DMS114 treated with DMSO at 0.1 percent for 48 hours (cell line): ENCODE measurements around the gene KIRREL2.
A peak's percentile ranks its signal among the peaks of the same experiment; 100 is the strongest.
"Not testable (repeated sequence)": the region's sequence is repeated elsewhere in the genome, so short reads cannot be mapped to it uniquely, and the experiment has no call there.

ENCODE experiments used
- DNase-seq: peaks from one replicate; lab custom pipeline; 2025; ENCODE audit not compliant: unreplicated experiment; lab: John Stamatoyannopoulos, UW

Gene KIRREL2

GRCh38 chr19:35856546-35857149 lies at the start of gene KIRREL2:
Gene KIRREL2, plus strand, starts transcription at chr19:35856911. Its CDS starts 209 bp downstream, at chr19:35857120.
- DNase-seq: peak; percentile 49

GRCh38 chr19:35807633-35808032 lies 49.1 kb upstream of the KIRREL2 start:
- DNase-seq: no peak

GRCh38 chr19:35811317-35812219 lies 45.1 kb upstream of the KIRREL2 start:
- DNase-seq: no peak

GRCh38 chr19:35812220-35813042 lies 44.3 kb upstream of the KIRREL2 start, which contains the start of gene PRODH2:
Gene PRODH2, minus strand, starts transcription at chr19:35812845. Its CDS starts 40 bp downstream, at chr19:35812805.
- no peak for DNase-seq

GRCh38 chr19:35813043-35813890 lies 43.4 kb upstream of the KIRREL2 start:
- no peak for DNase-seq

- DNase-seq: no peak
These were observed 40.4 kb upstream of the KIRREL2 start for GRCh38 chr19:35816262-35816661.

GRCh38 chr19:35816846-35817245 lies 39.9 kb upstream of the KIRREL2 start:
- DNase-seq: no peak

GRCh38 chr19:35818445-35818844 lies 38.3 kb upstream of the KIRREL2 start:
- no peak for DNase-seq

- DNase-seq: peak; percentile 21
These were observed 34.1 kb upstream of the KIRREL2 start for GRCh38 chr19:35822579-35822978.

- no peak for DNase-seq
These were observed 32.6 kb upstream of the KIRREL2 start for GRCh38 chr19:35824150-35824549.

GRCh38 chr19:35828692-35829301 lies 27.9 kb upstream of the KIRREL2 start:
- DNase-seq: no peak

GRCh38 chr19:35830986-35831385 lies 25.7 kb upstream of the KIRREL2 start:
- no peak for DNase-seq

- no peak for DNase-seq
These were observed 24.7 kb upstream of the KIRREL2 start for GRCh38 chr19:35832054-35832453.

- DNase-seq: no peak
These were observed 22.7 kb upstream of the KIRREL2 start for GRCh38 chr19:35833972-35834371.

GRCh38 chr19:35836096-35836495 lies 20.6 kb upstream of the KIRREL2 start:
- not testable (repeated sequence) for DNase-seq

GRCh38 chr19:35841961-35842595 lies 14.6 kb upstream of the KIRREL2 start:
- DNase-seq: no peak

- DNase-seq: no peak
These were observed 13.9 kb upstream of the KIRREL2 start for GRCh38 chr19:35842666-35843272.

- DNase-seq: no peak
These were observed 12.8 kb upstream of the KIRREL2 start for GRCh38 chr19:35843676-35844481.
